ENCODE results near the gene THADA.

Gene THADA

GRCh38 chr2:43579275-43579981 lies 16.4 kb downstream of the THADA start:
- Histone ChIP-seq H2AFZ (ENCODE audit: low read length) (no peak overlapping the region), H3K9ac (ENCODE audit: low read length) (no peak overlapping the region), H3K9me2 (ENCODE audit: low read depth, low read length) (no peaks in the 10 kb centered on the region), H3K9me3 (ENCODE audit: low read length) (no peaks in the 10 kb centered on the region), H3K79me2 (ENCODE audit: insufficient read depth, low read length) (no peaks in the 10 kb centered on the region), H3K36me3 (ENCODE audit: insufficient read depth, low read length) (peaks cover 79% of the 10 kb centered on the region), H3K27ac (ENCODE audit: low read depth, low read length, poor library complexity, severe bottlenecking) (no peak overlapping the region), H4K20me1 (ENCODE audit: insufficient read depth, low read length) (no peaks in the 10 kb centered on the region), H3F3A (ENCODE audit: insufficient read depth, low read length) (no peaks in the 10 kb centered on the region), H3K4me1 (ENCODE audit: insufficient read depth, low read length, severe bottlenecking) (no peaks in the 10 kb centered on the region), H3K27me3 (ENCODE audit: insufficient read depth, low read length) (no peaks in the 10 kb centered on the region), H3K4me3 (ENCODE audit: low read depth, low read length, poor library complexity, severe bottlenecking) (no peak overlapping the region), H3K4me2 (ENCODE audit: low read length) (no peak overlapping the region)
- TF ChIP-seq EZH2 (IDR thresholded peaks at IDR 0.05; ENCODE audit: borderline replicate concordance, low read length) (no peak), CTCF (IDR thresholded peaks at IDR 0.05; ENCODE audit: low read length) (no peak)

- no peak overlapping the region for H3K27ac ChIP-seq (ENCODE audit: low read depth, low read length, poor library complexity, severe bottlenecking)
- H3K27me3 ChIP-seq (ENCODE audit: insufficient read depth, low read length) = no peaks in the 10 kb centered on the region
- H3K9me2 ChIP-seq (ENCODE audit: low read depth, low read length) = no peaks in the 10 kb centered on the region
- H3K9me3 ChIP-seq (ENCODE audit: low read length) = no peaks in the 10 kb centered on the region
- H2AFZ ChIP-seq (ENCODE audit: low read length) = no peak overlapping the region
- H3F3A ChIP-seq (ENCODE audit: insufficient read depth, low read length) = no peaks in the 10 kb centered on the region
- H3K79me2 ChIP-seq (ENCODE audit: insufficient read depth, low read length) = no peaks in the 10 kb centered on the region
- H3K4me2 ChIP-seq (ENCODE audit: low read length) = no peak overlapping the region
- H3K4me3 ChIP-seq (ENCODE audit: low read depth, low read length, poor library complexity, severe bottlenecking) = no peak overlapping the region
- no peaks in the 10 kb centered on the region for H3K4me1 ChIP-seq (ENCODE audit: insufficient read depth, low read length, severe bottlenecking)
- TF ChIP-seq EZH2 (IDR thresholded peaks at IDR 0.05; ENCODE audit: borderline replicate concordance, low read length) (no peak), CTCF (IDR thresholded peaks at IDR 0.05; ENCODE audit: low read length) (peak; percentile 74)
- peaks cover 86% of the 10 kb centered on the region for H3K36me3 ChIP-seq (ENCODE audit: insufficient read depth, low read length)
- H3K9ac ChIP-seq (ENCODE audit: low read length) = no peak overlapping the region
- no peaks in the 10 kb centered on the region for H4K20me1 ChIP-seq (ENCODE audit: insufficient read depth, low read length)
Observed at GRCh38 chr2:43576981-43577892, 18.6 kb downstream of the THADA start.

GRCh38 chr2:43572244-43572643 lies 23.6 kb downstream of the THADA start:
- H3K9me3 ChIP-seq (ENCODE audit: low read length) = no peaks in the 10 kb centered on the region
- H4K20me1 ChIP-seq (ENCODE audit: insufficient read depth, low read length) = no peaks in the 10 kb centered on the region
- peaks cover 80% of the 10 kb centered on the region for H3K36me3 ChIP-seq (ENCODE audit: insufficient read depth, low read length)
- no peaks in the 10 kb centered on the region for H3K79me2 ChIP-seq (ENCODE audit: insufficient read depth, low read length)
- no peak overlapping the region for H3K27ac ChIP-seq (ENCODE audit: low read depth, low read length, poor library complexity, severe bottlenecking)
- H2AFZ ChIP-seq (ENCODE audit: low read length) = no peak overlapping the region
- no peak for TF ChIP-seq EZH2 (IDR thresholded peaks at IDR 0.05; ENCODE audit: borderline replicate concordance, low read length)
- TF ChIP-seq CTCF (IDR thresholded peaks at IDR 0.05; ENCODE audit: low read length) = no peak
- no peak overlapping the region for H3K9ac ChIP-seq (ENCODE audit: low read length)
- H3K27me3 ChIP-seq (ENCODE audit: insufficient read depth, low read length) = no peaks in the 10 kb centered on the region
- no peak overlapping the region for H3K4me3 ChIP-seq (ENCODE audit: low read depth, low read length, poor library complexity, severe bottlenecking)
- no peaks in the 10 kb centered on the region for H3F3A ChIP-seq (ENCODE audit: insufficient read depth, low read length)
- no peaks in the 10 kb centered on the region for H3K4me1 ChIP-seq (ENCODE audit: insufficient read depth, low read length, severe bottlenecking)
- no peaks in the 10 kb centered on the region for H3K9me2 ChIP-seq (ENCODE audit: low read depth, low read length)
- no peak overlapping the region for H3K4me2 ChIP-seq (ENCODE audit: low read length)
